ENCODE results near the gene AGRN. TPM values are rescaled to one million over a fixed set of nuclear protein-coding genes. Genes with fewer than 3 reads are reported as not detected.
"Not testable (repeated sequence)": the region's sequence is repeated elsewhere in the genome, so short reads cannot be mapped to it uniquely, and the experiment has no call there.

AGRN gene
- polyA plus RNA-seq, 3 donors from 2014 or later: 0.87 TPM; not detected in 2

DNA sequence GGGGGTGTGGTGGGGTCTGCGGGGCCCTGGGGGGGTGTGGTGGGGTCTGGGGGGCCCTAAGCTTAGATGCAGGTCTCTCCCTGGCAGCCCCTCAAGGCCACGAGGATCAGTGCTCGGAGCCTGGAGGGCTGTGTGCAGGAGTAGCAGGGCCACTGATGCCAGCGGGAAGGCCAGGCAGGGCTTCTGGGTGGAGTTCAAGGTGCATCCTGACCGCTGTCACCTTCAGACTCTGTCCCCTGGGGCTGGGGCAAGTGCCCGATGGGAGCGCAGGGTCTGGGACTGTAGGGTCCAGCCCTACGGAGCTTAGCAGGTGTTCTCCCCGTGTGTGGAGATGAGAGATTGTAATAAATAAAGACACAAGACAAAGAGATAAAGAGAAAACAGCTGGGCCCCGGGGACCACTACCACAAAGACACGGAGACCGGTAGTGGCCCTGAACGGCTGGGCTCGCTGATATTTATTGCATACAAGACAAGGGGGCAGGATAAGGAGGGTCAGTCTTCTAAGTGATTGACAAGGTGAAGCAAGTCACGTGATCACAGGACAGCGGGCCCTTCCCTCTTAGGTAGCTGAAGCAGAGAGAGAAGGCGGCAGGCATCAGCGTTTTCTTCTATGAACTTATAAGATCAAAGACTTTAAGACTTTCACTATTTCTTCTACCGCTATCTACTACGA lies 45.5 kb downstream of the AGRN start:
- Mint-ChIP-seq H3K27ac (peak overlapping the region in 4 of 6 donors; percentile 24 to 65 (median 50)), H3K4me1 (peaks cover 0 to 4% of the 10 kb centered on the region in 2 donors), H3K4me3 (no peak overlapping the region), H3K27me3 (ENCODE audit: low read depth in 3 of 3) (peaks cover 2 to 6% (median 3%) of the 10 kb centered on the region in 3 donors), H3K9me3 (no peaks in the 10 kb centered on the region), H3K36me3 (no peaks in the 10 kb centered on the region)
- no peak for DNase-seq

DNA sequence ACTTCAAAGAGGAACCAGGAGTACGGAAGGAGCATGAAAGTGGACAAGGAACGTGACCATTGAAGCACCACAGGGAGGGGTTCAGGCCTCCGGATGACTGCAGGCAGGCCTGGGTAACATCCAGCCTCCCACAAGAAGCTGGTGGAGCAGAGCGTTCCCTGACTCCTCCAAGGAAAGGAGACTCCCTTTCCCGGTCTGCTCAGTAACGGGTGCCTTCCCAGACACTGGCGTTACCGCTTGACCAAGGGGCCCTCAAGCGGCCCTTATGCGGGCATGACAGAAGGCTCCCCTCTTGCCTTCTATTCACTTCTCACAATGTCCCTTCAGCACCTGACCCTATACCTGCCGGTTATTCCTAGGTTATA lies 46.0 kb downstream of the AGRN start:
- peak overlapping the region in 3 of 6 donors; percentile 46 to 65 (median 54) for H3K27ac Mint-ChIP-seq
- H3K4me1 Mint-ChIP-seq; H3K4me3 Mint-ChIP-seq; H3K36me3 Mint-ChIP-seq; H3K27me3 Mint-ChIP-seq (ENCODE audit: low read depth in 3 of 3); DNase-seq; H3K9me3 Mint-ChIP-seq: not testable (repeated sequence)

DNA sequence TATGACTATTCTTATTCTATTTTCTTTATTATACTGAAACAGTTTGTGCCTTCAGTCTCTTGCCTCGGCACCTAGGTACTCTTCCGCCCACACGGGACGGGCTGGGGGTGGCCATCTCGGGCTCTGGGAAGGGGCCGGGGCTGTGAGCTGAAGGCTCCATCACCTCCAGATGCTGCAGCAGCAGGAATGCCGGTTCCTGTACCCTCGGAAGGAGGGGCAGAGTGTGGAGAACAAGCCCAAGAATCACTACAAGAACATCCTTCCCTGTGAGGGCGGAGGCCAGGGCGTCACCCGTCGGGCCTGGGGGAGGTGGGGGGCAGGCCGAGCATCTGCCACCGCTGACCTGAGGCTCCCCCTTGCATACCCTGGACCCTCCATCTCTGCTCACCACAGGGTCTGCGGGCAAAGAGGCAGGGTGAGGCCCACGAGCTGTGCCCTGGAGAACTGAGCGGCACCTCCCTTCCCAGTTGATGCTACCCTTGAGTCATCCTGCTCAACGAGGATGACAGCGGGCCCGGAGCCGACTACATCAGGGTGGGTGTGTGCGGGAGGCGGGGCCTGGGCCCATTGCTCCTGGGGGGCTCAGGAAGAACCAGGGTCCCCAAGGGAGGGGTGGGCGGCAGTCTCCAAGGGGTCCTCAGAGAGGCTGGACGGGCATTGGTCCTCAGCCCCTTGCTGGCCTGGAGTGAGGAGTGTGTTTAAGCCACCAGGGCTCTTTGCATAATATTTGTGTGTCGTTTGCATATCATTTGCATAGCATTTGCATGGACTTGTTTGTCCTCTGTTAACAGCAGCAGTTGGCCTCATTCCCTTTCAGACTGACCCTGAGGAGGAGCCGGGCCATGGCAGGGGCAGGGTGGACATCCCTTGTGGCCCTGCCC lies 46.7 kb downstream of the AGRN start:
- peak overlapping the region in 4 of 5 donors; percentile 27 to 59 (median 40) for H3K4me3 Mint-ChIP-seq
- H3K9me3 Mint-ChIP-seq: no peaks in the 10 kb centered on the region
- peak overlapping the region in 2 of 6 donors; percentile 20 to 37 for H3K27ac Mint-ChIP-seq
- peaks cover 1 to 6% (median 1%) of the 10 kb centered on the region in 3 donors for H3K27me3 Mint-ChIP-seq (ENCODE audit: low read depth in 3 of 3)
- no peak for DNase-seq
- no peaks in the 10 kb centered on the region for H3K36me3 Mint-ChIP-seq
- H3K4me1 Mint-ChIP-seq: peaks cover 0 to 4% of the 10 kb centered on the region in 2 donors

GRCh38 chr1:1067284-1067859 lies 47.5 kb downstream of the AGRN start:
- Mint-ChIP-seq H3K27ac (no peak overlapping the region), H3K4me1 (peaks cover 0 to 4% of the 10 kb centered on the region in 2 donors), H3K4me3 (peak overlapping the region in 2 of 5 donors; percentile 13 to 78), H3K36me3 (no peaks in the 10 kb centered on the region), H3K9me3 (no peaks in the 10 kb centered on the region), H3K27me3 (ENCODE audit: low read depth in 3 of 3) (peaks cover 0 to 6% (median 1%) of the 10 kb centered on the region in 3 donors)
- DNase-seq: no peak

DNA sequence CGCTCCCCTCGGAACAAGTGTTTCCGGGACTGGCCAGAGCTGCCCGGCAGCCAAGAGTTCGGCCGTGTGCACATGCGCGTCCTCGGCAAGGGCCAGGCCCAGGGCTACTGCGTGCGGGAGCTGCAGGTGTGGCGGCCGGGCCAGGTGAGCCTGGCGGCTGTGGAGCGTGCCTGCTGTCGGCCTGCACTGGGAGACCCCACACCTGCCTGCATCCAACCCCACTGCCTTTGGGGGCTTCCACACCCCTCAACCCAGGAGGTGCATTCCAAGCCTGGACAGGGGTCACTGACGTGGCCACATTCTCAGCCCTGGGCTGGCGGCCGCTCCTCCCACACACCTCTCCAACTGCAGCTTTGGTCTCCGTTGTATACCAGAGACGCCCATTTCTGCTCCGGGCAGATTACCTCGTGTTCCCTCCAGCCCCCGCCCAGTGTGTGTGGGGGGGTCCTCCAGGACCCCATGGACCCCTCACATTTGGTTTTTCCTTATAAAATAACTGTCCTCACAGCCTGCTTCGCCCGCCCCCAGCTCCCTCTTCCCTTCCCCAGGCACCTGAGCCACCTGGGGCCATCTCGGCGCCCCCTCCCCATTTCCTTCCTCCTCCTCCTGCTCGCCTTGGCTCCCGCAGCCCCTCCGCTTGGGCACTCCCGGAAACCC lies 48.1 kb downstream of the AGRN start:
- Mint-ChIP-seq H3K36me3 (no peaks in the 10 kb centered on the region), H3K4me3 (peak overlapping the region; percentile 52 to 78 (median 73)), H3K27me3 (ENCODE audit: low read depth in 3 of 3) (peaks cover 0 to 6% (median 1%) of the 10 kb centered on the region in 3 donors), H3K9me3 (no peaks in the 10 kb centered on the region), H3K27ac (no peak overlapping the region), H3K4me1 (peaks cover 0 to 4% of the 10 kb centered on the region in 2 donors)
- DNase-seq: no peak

DNA sequence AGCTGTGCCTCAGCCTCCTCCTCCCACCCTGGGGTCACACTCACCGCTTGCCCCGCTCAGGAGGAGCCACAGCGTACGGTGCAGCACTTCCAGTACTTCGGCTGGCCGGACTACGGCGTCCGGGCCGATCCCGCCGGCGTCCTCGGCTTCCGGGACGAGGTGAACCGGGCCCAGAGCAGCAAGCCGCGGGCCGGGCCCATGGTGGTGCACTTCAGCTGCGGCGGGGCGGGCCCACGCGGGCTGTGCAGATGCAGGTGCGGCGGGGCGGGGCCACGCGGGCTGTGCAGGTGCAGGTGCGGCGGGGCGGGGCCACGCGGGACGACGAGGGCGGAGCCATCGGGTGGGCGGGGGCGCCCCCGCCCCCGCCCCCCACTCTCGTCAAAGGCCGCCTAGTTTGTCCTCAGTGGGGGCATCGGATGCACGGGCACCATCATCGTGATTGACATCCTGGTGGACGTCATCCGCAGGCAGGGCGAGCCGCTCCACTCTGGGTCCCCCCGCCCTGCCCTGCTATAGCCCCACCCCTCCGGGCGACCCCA lies 48.7 kb downstream of the AGRN start:
- H3K27me3 Mint-ChIP-seq (ENCODE audit: low read depth in 3 of 3): peaks cover 0 to 6% (median 0%) of the 10 kb centered on the region in 3 donors
- peak overlapping the region; percentile 21 to 78 (median 60) for H3K4me3 Mint-ChIP-seq
- peaks cover 0 to 4% of the 10 kb centered on the region in 2 donors for H3K4me1 Mint-ChIP-seq
- peak in 2 of 3 donors; percentile 25 to 29 for DNase-seq
- H3K36me3 Mint-ChIP-seq: no peaks in the 10 kb centered on the region
- peak overlapping the region in 1 of 6 donors; percentile 59 for H3K27ac Mint-ChIP-seq
- no peaks in the 10 kb centered on the region for H3K9me3 Mint-ChIP-seq

DNA sequence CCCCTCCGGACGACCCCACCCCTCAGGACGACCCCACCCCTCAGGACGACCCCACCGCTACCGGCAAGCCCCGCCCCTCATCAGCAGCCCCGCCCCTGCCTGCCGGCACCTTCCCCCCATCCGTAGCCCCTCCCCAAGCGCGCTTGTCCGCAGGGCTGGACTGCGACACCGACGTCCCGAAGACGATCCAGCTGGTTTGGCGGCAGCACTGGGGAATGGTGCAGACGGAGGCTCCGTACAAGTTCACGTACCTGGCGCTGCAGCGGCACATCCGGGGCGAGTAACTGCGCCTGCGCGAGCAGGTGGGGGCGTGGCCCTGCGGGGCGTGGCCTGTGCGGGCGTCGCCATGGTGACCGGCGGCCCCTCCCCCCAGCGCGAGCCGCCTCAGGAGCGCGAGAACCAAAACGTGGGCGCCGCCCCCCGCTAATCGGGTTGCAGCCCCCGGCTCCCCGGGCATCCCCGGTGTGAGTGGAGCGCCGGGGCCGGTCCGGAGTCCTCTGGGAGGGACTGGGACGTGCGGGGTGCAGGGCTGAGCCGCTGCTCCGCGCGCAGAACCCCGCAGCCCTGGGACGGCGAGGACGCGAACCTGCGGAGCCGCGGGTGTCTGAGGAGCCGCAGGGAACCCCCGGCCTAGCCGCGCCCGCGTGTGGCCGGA lies 49.3 kb downstream of the AGRN start:
- Mint-ChIP-seq H3K9me3 (no peaks in the 10 kb centered on the region), H3K27ac (peak overlapping the region in 2 of 6 donors; percentile 55 to 69), H3K4me3 (peak overlapping the region; percentile 56 to 80 (median 67)), H3K36me3 (no peaks in the 10 kb centered on the region), H3K27me3 (ENCODE audit: low read depth in 3 of 3) (peaks cover 0 to 6% (median 0%) of the 10 kb centered on the region in 3 donors), H3K4me1 (peaks cover 0 to 4% of the 10 kb centered on the region in 2 donors)
- peak; percentile 83 to 87 (median 84) for DNase-seq

GRCh38 chr1:1069711-1070676 lies 50.1 kb downstream of the AGRN start:
- Mint-ChIP-seq H3K4me1 (peaks cover 0 to 4% of the 10 kb centered on the region in 2 donors), H3K36me3 (no peaks in the 10 kb centered on the region), H3K9me3 (no peaks in the 10 kb centered on the region), H3K4me3 (peak overlapping the region; percentile 33 to 71 (median 58)), H3K27ac (no peak overlapping the region), H3K27me3 (ENCODE audit: low read depth in 3 of 3) (peaks cover 2 to 8% (median 3%) of the 10 kb centered on the region in 3 donors)
- peak in 1 of 3 donors; percentile 24 for DNase-seq

- H3K27ac Mint-ChIP-seq: no peak overlapping the region
- H3K4me3 Mint-ChIP-seq: peak overlapping the region in 1 of 5 donors; percentile 23
- peaks cover 2 to 8% (median 3%) of the 10 kb centered on the region in 3 donors for H3K27me3 Mint-ChIP-seq (ENCODE audit: low read depth in 3 of 3)
- no peak for DNase-seq
- peaks cover 0 to 4% of the 10 kb centered on the region in 2 donors for H3K4me1 Mint-ChIP-seq
- H3K9me3 Mint-ChIP-seq: no peaks in the 10 kb centered on the region
- no peaks in the 10 kb centered on the region for H3K36me3 Mint-ChIP-seq
Observed at GRCh38 chr1:1071486-1072298, 51.8 kb downstream of the AGRN start.

- DNase-seq: no peak
- Mint-ChIP-seq H3K4me1 (peaks cover 0 to 4% of the 10 kb centered on the region in 2 donors), H3K27me3 (ENCODE audit: low read depth in 3 of 3) (peaks cover 2 to 8% (median 3%) of the 10 kb centered on the region in 3 donors), H3K36me3 (no peaks in the 10 kb centered on the region), H3K27ac (no peak overlapping the region), H3K9me3 (no peaks in the 10 kb centered on the region), H3K4me3 (no peak overlapping the region)
Observed at GRCh38 chr1:1072299-1072848, 52.5 kb downstream of the AGRN start.

All from immature natural killer cell (primary cell).